NOMO-1 treated with dmso at 0.1 percent for 144 hours (cell line): ENCODE data around the gene CMIP.

Experiments used
- DNase-seq: peaks from one replicate; lab custom pipeline; 2025; ENCODE audit not compliant: unreplicated experiment; lab: John Stamatoyannopoulos, UW

Gene CMIP

GRCh38 chr16:81562174-81562849, 117.7 kb downstream of the CMIP start:
- no peak for DNase-seq

- DNase-seq: no peak
Observed at GRCh38 chr16:81562926-81563325, 118.3 kb downstream of the CMIP start.

- DNase-seq: no peak
Observed at GRCh38 chr16:81564421-81564911, 119.9 kb downstream of the CMIP start.

GRCh38 chr16:81565321-81566028, 120.9 kb downstream of the CMIP start:
- DNase-seq: no peak

- no peak for DNase-seq
Observed at GRCh38 chr16:81566086-81567007, 121.7 kb downstream of the CMIP start.

GRCh38 chr16:81567087-81567486, 122.5 kb downstream of the CMIP start:
- DNase-seq: no peak

GRCh38 chr16:81567987-81568748, 123.6 kb downstream of the CMIP start:
- DNase-seq: no peak

- DNase-seq: no peak
Observed at GRCh38 chr16:81568749-81569087, 124.1 kb downstream of the CMIP start.

GRCh38 chr16:81569361-81570034, 124.9 kb downstream of the CMIP start:
- DNase-seq: no peak

- no peak for DNase-seq
Observed at GRCh38 chr16:81570151-81570846, 125.7 kb downstream of the CMIP start.

GRCh38 chr16:81571175-81571574, 126.6 kb downstream of the CMIP start:
- no peak for DNase-seq

GRCh38 chr16:81571592-81572385, 127.2 kb downstream of the CMIP start:
- DNase-seq: no peak

- no peak for DNase-seq
Observed at GRCh38 chr16:81572386-81573144, 128.0 kb downstream of the CMIP start.

GRCh38 chr16:81573533-81574020, 129.0 kb downstream of the CMIP start:
- DNase-seq: no peak

- DNase-seq: no peak
Observed at GRCh38 chr16:81574168-81574567, 129.6 kb downstream of the CMIP start.

GRCh38 chr16:81575307-81575706, 130.7 kb downstream of the CMIP start:
- DNase-seq: no peak

- DNase-seq: no peak
Observed at GRCh38 chr16:81575834-81576233, 131.2 kb downstream of the CMIP start.

GRCh38 chr16:81576696-81577095, 132.1 kb downstream of the CMIP start:
- no peak for DNase-seq
